NCI-H774 (cell line): ENCODE data around the gene ADAMTS3.

Experiments used
- DNase-seq: peaks from one replicate; lab custom pipeline; 2025; lab: John Stamatoyannopoulos, UW

The ADAMTS3 gene

GRCh38 chr4:72286910-72287309, 282.1 kb downstream of the ADAMTS3 start:
- no peak for DNase-seq

- no peak for DNase-seq
Observed at GRCh38 chr4:72286185-72286584, 282.8 kb downstream of the ADAMTS3 start.

GRCh38 chr4:72283357-72283756, 285.7 kb downstream of the ADAMTS3 start:
- no peak for DNase-seq

GRCh38 chr4:72280252-72280651, 288.8 kb downstream of the ADAMTS3 start:
- no peak for DNase-seq

- DNase-seq = no peak
Observed at GRCh38 chr4:72275381-72275780, 293.6 kb downstream of the ADAMTS3 start.

GRCh38 chr4:72274251-72274650, 294.8 kb downstream of the ADAMTS3 start:
- no peak for DNase-seq

GRCh38 chr4:72255269-72255668, 313.8 kb downstream of the ADAMTS3 start:
- DNase-seq = no peak

- no peak for DNase-seq
Observed at GRCh38 chr4:72243641-72244040, 325.4 kb downstream of the ADAMTS3 start.

GRCh38 chr4:72239487-72240116, 329.4 kb downstream of the ADAMTS3 start:
- no peak for DNase-seq
